ENCODE results near the gene ST6GALNAC2.
"Not testable (repeated sequence)": the region's sequence is repeated elsewhere in the genome, so short reads cannot be mapped to it uniquely, and the experiment has no call there.

ST6GALNAC2 gene

DNA sequence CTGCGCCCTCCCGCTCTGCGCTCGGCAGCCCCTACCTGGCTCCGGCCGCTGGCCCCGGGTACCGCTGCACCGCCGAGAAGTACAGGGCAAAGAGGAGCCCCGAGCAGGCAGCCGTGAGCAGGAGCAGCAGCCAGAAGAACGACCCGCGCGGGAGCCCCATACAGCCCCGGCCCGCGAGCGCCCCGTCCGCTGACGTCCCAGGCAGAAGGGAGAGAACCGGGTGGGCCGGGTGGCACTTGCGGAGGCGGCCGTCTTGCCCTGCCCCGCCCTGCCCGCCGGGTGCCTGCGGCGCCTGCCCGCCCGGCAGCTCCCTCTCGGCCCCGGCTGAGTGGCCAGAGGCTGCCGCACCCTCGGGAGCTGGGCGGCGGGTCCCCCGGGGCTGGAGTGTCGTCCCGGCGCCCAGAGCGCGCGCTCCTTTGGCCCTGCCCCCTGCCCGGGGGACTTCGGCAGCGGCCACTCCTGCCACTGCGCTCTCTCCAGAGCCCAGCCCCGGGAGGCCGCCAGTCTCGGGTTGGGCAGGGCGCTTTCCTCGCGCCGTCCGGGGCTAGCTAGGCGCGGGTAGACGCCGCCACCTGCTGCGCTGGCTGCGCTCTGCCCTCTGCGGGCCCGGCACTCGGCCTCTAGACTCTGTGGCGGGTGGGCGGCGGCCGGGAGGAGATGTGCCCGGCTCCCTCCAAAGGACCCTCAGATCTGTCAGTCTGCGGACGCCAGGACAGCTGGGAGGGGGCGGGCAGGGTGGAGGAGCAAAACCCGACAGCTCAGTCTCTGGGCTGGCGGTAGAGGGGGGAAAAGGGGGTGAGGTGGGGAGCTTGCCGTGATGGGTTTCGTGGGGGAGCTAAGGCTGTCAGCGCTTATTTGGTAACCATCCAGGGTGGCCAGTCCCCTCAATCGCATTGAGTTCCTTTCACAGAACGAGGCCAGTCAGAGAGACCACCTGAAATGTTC lies at the start of gene ST6GALNAC2:
Gene ST6GALNAC2 (minus strand): TSS at position 212 of the 945 bp plus-strand sequence. CDS start 52 bp downstream, at position 160.
- in situ Hi-C loops (cut with MboI; ENCODE audit: low pct_unique_long_range_greater_than_20kb, low sequenced_read_pairs) = no loop called here
- peak; percentile 63 for DNase-seq

GRCh38 chr17:76635039-76635438 lies 49.4 kb upstream of the ST6GALNAC2 start:
- no peak for DNase-seq
- in situ Hi-C loops (cut with MboI; ENCODE audit: low pct_unique_long_range_greater_than_20kb, low sequenced_read_pairs) = no loop called here

DNA sequence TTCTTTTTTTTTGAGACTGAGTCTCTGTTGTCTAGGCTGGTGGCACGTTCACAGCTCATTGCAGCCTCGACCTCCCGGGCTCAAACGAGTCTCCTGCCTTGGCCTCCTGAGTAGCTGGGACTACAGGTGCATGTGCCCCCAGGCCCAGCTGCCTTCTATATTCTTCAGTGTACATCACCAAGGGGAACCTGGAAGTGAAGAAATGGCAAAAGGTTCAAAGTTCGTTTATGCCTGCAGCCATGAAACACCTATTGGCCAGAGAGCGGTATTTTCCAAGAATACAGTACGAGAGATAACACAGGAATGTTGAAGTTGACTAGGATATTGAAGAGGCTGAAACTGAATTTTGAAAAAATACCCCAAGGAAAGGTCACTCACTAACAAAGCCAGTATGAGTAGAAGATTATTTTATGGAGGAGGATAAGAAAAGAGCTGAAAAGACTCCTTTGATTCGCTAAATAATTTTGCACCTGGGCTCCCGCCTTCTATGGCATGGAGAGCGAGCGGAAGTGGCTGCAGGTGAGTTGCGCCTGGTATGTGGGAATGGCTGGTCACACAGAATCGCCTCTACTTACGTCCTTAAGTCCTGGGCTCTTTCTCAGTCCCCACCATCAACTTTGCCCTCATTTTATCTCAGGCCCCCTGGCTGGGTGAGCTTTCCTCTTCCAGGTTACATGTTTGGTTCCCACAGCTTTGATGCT lies 48.1 kb upstream of the ST6GALNAC2 start:
- no peak for DNase-seq

DNA sequence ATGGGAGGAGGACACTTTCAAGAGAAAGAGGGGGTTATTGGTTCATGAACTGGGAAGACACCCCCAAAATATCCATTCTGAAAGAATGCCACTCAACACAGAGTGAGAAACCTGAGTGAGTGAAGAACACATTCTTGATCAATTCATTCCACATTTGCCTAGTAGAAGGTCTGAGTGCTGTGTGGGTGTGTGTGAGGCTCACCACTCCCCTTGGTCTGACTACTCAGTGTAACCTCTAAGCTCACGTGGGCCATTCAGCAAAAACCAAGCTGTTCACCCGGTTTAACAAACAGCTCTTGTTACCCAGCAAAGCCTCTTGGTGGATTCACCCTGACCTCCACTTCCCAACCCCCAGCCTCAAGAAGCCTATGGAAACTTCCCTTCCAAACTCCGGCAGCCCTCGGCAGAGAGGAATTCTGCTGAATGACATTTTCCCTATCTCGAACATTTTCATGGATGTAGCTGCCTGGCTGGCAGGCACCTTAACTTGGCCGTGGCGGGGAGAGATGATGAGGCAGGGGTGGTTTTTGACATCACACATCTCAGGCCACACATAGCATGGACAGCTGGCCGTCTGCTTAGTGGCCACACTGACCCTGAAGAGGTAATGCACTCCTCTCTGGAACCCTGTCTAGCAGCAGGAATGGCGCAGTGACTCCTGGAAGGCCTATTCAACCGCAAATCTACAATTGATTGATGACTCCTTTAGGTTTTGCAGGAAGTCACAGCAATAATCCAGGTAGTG lies 46.3 kb upstream of the ST6GALNAC2 start:
- in situ Hi-C loops (cut with MboI; ENCODE audit: low pct_unique_long_range_greater_than_20kb, low sequenced_read_pairs) = no loop called here
- no peak for DNase-seq

More for the DNA sequence above, 48.1 kb upstream of the ST6GALNAC2 start:
- in situ Hi-C loops (cut with MboI; ENCODE audit: low pct_unique_long_range_greater_than_20kb, low sequenced_read_pairs) = no loop called here

GRCh38 chr17:76630151-76630550 lies 44.5 kb upstream of the ST6GALNAC2 start:
- in situ Hi-C loops (cut with MboI; ENCODE audit: low pct_unique_long_range_greater_than_20kb, low sequenced_read_pairs) = no loop called here
- no peak for DNase-seq

GRCh38 chr17:76627510-76627909 lies 41.9 kb upstream of the ST6GALNAC2 start:
- no peak for DNase-seq
- in situ Hi-C loops (cut with MboI; ENCODE audit: low pct_unique_long_range_greater_than_20kb, low sequenced_read_pairs) = no loop called here

GRCh38 chr17:76626442-76626841 lies 40.8 kb upstream of the ST6GALNAC2 start:
- DNase-seq = no peak
- in situ Hi-C loops (cut with MboI; ENCODE audit: low pct_unique_long_range_greater_than_20kb, low sequenced_read_pairs) = no loop called here

DNA sequence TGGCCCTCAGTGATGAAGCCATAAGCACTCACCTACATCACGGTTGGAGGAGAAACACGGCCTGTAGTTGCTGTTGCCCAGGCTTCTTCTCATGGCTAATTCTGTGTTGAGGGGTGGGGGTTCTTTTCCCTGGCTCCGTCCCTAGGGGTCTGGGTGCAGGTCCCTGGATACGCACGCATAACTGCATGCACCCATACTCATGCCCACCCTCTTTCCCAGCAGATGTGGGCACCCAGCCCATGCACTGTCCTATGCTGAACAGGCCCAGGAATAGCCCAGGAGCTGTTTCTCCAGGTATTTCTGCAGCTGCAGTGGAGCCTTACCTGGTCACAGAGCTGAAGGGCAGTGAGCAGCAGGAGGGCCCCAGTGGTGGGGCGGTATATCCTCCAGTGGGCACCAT lies 39.8 kb upstream of the ST6GALNAC2 start:
- in situ Hi-C loops (cut with MboI; ENCODE audit: low pct_unique_long_range_greater_than_20kb, low sequenced_read_pairs) = no loop called here
- DNase-seq = no peak

DNA sequence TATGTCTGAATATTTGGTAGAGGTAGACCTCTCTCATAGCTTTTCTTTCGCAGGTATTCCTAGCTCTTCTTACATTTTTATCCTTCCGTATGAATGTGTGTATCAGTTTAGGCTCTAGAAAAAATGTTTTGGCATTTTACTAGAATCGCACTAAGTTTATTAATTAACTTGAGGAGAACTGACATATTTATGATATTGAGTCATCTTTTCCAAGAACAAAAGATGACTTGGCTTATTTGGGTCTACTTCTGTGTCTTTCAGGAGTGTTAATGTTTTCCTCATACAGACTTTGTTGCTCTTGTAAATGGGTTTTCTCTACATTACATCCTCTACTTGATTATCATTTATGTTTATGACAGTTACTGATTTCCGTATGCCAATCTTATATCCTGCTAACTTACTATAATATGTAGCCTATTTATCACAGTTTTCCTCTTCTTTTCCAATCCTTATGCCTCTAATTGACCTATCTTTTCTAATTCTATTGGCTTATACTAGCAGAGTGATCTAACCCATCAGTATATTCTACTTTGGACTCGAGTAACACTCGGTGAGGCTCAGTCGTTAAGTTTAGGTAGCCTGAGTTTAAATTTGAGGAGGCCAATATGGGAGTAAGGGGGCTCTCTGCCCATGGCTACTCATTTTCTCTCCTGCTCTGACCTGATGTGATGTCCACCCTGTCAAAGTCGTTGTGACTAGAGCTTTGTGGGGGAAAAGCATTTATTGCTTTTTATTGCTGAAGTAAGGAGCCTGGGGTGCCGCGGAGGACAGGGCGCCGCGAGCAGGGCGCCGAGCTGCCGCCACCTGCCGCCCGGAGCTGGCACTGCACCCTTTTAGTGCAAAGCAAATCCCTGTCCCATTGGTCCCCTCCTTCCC lies 37.8 kb upstream of the ST6GALNAC2 start:
- in situ Hi-C loops (cut with MboI; ENCODE audit: low pct_unique_long_range_greater_than_20kb, low sequenced_read_pairs) = no loop called here

GRCh38 chr17:76617838-76618237 lies 32.2 kb upstream of the ST6GALNAC2 start:
- no peak for DNase-seq
- in situ Hi-C loops (cut with MboI; ENCODE audit: low pct_unique_long_range_greater_than_20kb, low sequenced_read_pairs) = no loop called here

More for the DNA sequence above, 37.8 kb upstream of the ST6GALNAC2 start:
- peak; percentile 82 for DNase-seq

- DNase-seq = no peak
Observed at GRCh38 chr17:76614912-76615617, 29.4 kb upstream of the ST6GALNAC2 start.

DNA sequence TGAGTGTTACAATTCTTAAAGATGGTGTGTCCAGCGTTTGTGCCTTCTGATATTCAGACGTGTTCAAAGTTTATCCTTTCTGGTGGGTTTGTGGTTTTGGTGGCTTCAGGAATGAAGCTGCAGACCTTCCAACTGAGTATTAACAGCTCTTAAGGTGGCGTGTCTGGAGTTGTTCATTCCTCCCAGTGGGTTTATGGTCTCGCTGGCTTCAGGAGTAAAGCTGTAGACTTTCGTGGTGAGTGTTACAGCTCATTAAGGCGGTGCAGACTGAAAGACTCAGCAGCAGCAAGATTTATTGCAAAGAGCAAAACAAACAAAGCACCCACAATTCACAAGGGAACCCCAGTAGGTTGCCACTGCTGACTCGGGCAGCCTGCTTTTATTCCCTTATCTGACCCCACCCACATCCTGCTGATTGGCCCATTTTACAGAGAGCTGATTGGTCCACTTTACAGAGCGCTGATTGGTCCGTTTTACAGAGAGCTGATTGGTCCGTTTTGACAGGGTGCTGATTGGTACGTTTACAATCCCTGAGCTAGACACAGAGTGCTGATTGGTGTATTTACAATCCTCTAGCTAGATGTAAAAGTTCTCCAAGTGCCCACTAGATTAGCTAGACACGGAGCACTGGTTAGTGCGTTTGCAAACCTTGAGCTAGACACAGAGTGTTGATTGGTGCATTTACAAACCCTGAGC lies 28.6 kb upstream of the ST6GALNAC2 start:
- in situ Hi-C loops (cut with MboI; ENCODE audit: low pct_unique_long_range_greater_than_20kb, low sequenced_read_pairs); DNase-seq: not testable (repeated sequence)

More at GRCh38 chr17:76614912-76615617, 29.4 kb upstream of the ST6GALNAC2 start:
- in situ Hi-C loops (cut with MboI; ENCODE audit: low pct_unique_long_range_greater_than_20kb, low sequenced_read_pairs) = no loop called here

DNA sequence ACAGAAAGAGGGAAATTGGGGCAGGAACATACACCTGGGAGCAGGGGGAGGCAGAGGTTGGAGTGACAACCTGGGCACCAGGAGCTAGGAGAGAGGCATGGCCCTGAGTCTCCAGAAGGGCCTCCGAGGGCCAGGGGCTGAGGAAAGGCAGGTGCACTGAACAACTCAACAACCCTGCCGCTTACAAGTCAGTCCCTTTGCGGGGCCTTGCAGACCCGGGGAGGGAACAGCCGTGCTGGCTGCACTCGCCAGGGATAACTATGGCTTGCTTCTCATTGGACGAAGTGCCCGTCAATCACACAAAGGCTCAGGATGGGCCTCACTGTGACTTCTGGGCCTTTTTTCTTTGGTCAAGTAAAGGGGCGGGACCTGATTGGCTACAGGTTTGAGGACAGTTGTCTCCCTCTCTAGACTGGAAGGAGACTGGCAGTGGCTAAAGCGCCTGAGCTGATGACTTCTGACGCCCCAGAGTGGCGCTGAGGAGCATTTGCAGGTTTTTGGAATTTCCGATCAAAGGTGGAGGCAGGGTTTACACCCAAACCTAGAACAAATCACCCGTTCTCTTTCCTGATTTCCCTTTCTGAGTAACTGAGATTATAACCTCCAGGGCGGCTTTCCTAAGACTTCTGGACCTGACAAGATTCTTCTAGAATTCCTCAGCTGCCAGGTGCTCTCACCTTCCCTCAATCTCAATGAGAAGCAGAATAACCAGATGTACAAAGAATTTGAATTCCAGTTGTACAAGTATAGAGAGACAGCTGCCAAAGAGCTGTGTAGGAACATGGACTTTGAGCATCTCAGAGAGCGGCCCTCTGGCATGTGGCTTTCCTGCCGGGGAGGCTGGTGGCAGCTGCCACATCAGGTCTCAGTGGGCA lies 27.6 kb upstream of the ST6GALNAC2 start:
- DNase-seq = no peak
- in situ Hi-C loops (cut with MboI; ENCODE audit: low pct_unique_long_range_greater_than_20kb, low sequenced_read_pairs) = no loop called here

DNA sequence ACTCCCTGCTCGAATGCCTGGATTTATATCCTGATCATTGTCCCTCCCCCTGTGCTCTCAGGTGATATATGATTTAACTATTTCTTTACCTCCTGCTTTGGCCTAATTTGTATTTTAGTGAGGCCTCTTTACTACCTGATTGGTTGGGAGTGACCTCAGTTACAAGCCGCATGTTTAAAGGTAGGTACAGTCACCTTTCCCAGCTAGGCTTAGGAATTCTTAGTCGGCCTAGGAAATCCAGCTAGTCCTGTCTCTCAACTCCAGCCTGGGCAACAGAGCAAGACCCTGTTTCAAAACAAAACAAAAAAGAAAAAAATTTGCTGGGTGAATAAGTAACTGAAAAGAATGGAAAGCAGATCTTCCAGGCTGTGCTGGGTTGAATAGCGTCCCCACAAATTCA lies 26.8 kb upstream of the ST6GALNAC2 start:
- no peak for DNase-seq
- in situ Hi-C loops (cut with MboI; ENCODE audit: low pct_unique_long_range_greater_than_20kb, low sequenced_read_pairs) = no loop called here

- in situ Hi-C loops (cut with MboI; ENCODE audit: low pct_unique_long_range_greater_than_20kb, low sequenced_read_pairs) = no loop called here
- DNase-seq = no peak
Observed at GRCh38 chr17:76611758-76612157, 26.1 kb upstream of the ST6GALNAC2 start.

DNA sequence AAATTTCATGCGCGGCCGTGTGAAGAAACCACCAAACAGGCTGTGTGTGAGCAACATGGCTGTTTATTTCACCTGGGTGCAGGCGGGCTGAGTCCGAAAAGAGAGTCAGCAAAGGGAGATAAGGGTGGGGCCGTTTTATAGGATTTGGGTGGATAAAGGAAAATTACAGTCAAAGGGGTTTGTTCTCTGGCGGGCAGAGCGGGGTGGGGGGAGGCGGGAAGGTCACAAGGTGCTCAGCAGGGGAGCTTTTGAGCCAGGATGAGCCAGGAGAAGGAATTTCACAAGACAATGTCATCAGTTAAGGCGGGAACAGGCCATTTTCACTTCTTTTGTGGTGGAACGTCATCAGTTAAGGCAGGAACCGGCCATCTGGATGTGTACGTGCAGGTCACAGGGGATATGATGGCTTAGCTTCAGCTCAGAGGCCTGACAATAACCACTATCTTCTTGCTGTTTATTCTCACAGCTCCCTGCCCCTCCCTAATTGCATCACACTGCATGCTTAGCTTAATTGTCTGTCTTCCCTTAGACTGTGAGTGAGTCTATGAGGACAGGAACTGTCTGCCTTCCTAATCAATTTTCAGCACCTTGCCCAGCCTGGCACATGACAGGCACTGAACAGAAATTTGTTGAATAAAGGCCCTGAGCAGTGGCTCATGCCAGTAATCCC lies 25.6 kb upstream of the ST6GALNAC2 start:
- in situ Hi-C loops (cut with MboI; ENCODE audit: low pct_unique_long_range_greater_than_20kb, low sequenced_read_pairs); DNase-seq: not testable (repeated sequence)
